Measurements from ENCODE around the gene CTIF.

The CTIF gene

DNA sequence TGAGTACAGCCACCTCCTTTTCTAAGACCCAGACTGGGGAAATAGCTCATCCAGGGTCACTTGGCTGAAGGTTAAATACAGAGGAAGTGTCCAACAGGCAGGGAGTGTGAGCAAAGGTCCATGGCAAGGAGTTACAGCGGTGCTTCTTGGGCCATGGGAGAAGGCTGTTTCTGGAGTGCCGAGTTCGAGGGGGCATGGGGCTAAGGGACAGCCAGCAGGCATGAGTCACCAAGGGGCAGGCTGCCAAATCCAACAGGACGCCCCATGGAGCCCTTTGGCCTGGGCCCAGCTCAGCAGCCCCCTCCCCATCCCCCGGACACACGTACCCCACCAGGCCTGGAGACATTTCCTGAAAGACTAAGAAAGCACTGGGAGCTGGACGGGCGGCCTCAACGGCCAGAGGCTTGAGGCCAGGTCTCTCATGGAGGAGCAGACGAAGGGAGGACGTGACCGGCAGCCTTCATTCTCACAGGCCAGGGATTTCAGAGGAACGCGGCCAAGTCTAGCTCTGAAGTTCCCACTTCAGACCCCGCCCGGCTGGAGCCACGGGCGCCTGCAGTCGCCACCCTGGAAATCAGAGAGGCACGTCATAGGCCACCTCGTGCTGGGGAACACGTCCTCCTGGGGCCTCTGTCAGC lies 251.5 kb downstream of the CTIF start:
- Histone ChIP-seq H3K23ac (ENCODE audit: low read length in 2 of 2) (no peak overlapping the region), H3K4me3 (ENCODE audit: insufficient read depth in 1 of 2, low read depth in 1 of 2, low read length in 2 of 2) (no peak overlapping the region), H3K27me3 (ENCODE audit: control insufficient read depth in 1 of 2, insufficient read depth in 1 of 2, low read length in 2 of 2) (no peaks in the 10 kb centered on the region), H3K36me3 (ENCODE audit: control insufficient read depth in 1 of 2, insufficient read depth in 2 of 2, low read depth in 1 of 2, low read length in 2 of 2) (peaks cover 25 to 41% of the 10 kb centered on the region in 2 experiments), H3K9me3 (ENCODE audit: control insufficient read depth, low read length) (no peaks in the 10 kb centered on the region), H2BK5ac (ENCODE audit: low read depth, low read length, poor library complexity, severe bottlenecking) (peak overlapping the region; percentile 3), H3K9ac (ENCODE audit: low read length) (no peak overlapping the region), H3K18ac (ENCODE audit: low read depth in 1 of 2, low read length in 2 of 2) (no peak overlapping the region), H3K79me1 (replicated peaks; ENCODE audit: low read length, poor library complexity, severe bottlenecking) (peaks cover 21% of the 10 kb centered on the region), H4K8ac (ENCODE audit: low read length) (no peak overlapping the region), H2BK15ac (ENCODE audit: low read depth, poor library complexity, severe bottlenecking) (no peak overlapping the region), H3K4me1 (ENCODE audit: control insufficient read depth, insufficient read depth, low read depth, low read length) (peaks cover 45% of the 10 kb centered on the region), H3K14ac (ENCODE audit: low read length in 2 of 2) (no peak overlapping the region), H2AK5ac (ENCODE audit: low read length, severe bottlenecking) (peak overlapping the region; percentile 73), H3K4me2 (ENCODE audit: low read length, poor library complexity, severe bottlenecking) (no peak overlapping the region), H2AFZ (ENCODE audit: low read depth, low read length) (no peak overlapping the region), H2BK120ac (ENCODE audit: low read depth, low read length) (no peak overlapping the region), H3K27ac (ENCODE audit: low read length, poor library complexity, severe bottlenecking) (peak overlapping the region; percentile 11), H3K4ac (ENCODE audit: low read depth in 1 of 2, low read length in 2 of 2) (no peak overlapping the region), H2BK12ac (ENCODE audit: low read length in 2 of 2) (no peak overlapping the region), H4K91ac (ENCODE audit: low read length) (no peak overlapping the region)
- no peak for DNase-seq
- WGBS, result 95% methylated on average over 22 of the region's 22 CpGs

- Histone ChIP-seq H3K4me3 (ENCODE audit: insufficient read depth in 1 of 2, low read depth in 1 of 2, low read length in 2 of 2) (no peak overlapping the region), H3K4ac (ENCODE audit: low read depth in 1 of 2, low read length in 2 of 2) (no peak overlapping the region), H2AFZ (ENCODE audit: low read depth, low read length) (no peak overlapping the region), H3K4me1 (ENCODE audit: control insufficient read depth, insufficient read depth, low read depth, low read length) (peaks cover 42% of the 10 kb centered on the region), H2BK120ac (ENCODE audit: low read depth, low read length) (no peak overlapping the region), H2BK5ac (ENCODE audit: low read depth, low read length, poor library complexity, severe bottlenecking) (peak overlapping the region; percentile 3), H3K27me3 (ENCODE audit: control insufficient read depth in 1 of 2, insufficient read depth in 1 of 2, low read length in 2 of 2) (no peaks in the 10 kb centered on the region), H2AK5ac (ENCODE audit: low read length, severe bottlenecking) (peak overlapping the region; percentile 53), H3K14ac (ENCODE audit: low read length in 2 of 2) (no peak overlapping the region), H4K91ac (ENCODE audit: low read length) (peak overlapping the region; percentile 43), H2BK15ac (ENCODE audit: low read depth, poor library complexity, severe bottlenecking) (no peak overlapping the region), H3K27ac (ENCODE audit: low read length, poor library complexity, severe bottlenecking) (no peak overlapping the region), H3K18ac (ENCODE audit: low read depth in 1 of 2, low read length in 2 of 2) (no peak overlapping the region), H3K23ac (ENCODE audit: low read length in 2 of 2) (no peak overlapping the region), H3K9ac (ENCODE audit: low read length) (no peak overlapping the region), H4K8ac (ENCODE audit: low read length) (peak overlapping the region; percentile 42), H3K4me2 (ENCODE audit: low read length, poor library complexity, severe bottlenecking) (no peak overlapping the region), H3K9me3 (ENCODE audit: control insufficient read depth, low read length) (no peaks in the 10 kb centered on the region), H3K36me3 (ENCODE audit: control insufficient read depth in 1 of 2, insufficient read depth in 2 of 2, low read depth in 1 of 2, low read length in 2 of 2) (peaks cover 20 to 34% of the 10 kb centered on the region in 2 experiments), H2BK12ac (ENCODE audit: low read length in 2 of 2) (no peak overlapping the region), H3K79me1 (replicated peaks; ENCODE audit: low read length, poor library complexity, severe bottlenecking) (peaks cover 14% of the 10 kb centered on the region)
- WGBS, result 80% methylated on average over 1 of the region's 1 CpG
- no peak for DNase-seq
These were observed 252.2 kb downstream of the CTIF start for GRCh38 chr18:48790869-48791635.

DNA sequence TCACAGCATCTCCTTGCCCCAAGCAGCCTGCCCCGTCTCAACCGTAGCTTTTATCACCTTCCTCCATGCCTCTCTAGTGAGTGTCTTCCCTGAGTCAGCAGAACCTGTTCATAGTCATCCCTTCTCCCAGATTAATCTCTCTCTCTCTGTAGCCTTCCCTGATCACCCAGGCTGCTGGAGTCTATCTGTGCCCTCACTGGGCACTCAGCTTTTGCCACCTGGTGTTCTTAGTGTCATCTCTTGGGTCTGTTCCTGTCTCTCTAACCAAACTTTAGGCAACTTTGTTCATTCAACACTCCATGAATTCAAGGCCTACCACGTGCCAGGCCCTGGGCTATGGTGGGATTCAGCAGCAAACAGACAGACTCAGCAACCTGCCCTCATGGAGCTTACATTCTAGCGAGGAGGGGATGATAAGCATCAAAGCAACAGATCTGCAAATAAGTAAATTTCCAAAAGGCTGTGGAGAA lies 252.8 kb downstream of the CTIF start:
- Histone ChIP-seq H3K4me2 (ENCODE audit: low read length, poor library complexity, severe bottlenecking) (no peak overlapping the region), H3K23ac (ENCODE audit: low read length in 2 of 2) (no peak overlapping the region), H2AFZ (ENCODE audit: low read depth, low read length) (no peak overlapping the region), H3K27me3 (ENCODE audit: control insufficient read depth in 1 of 2, insufficient read depth in 1 of 2, low read length in 2 of 2) (no peaks in the 10 kb centered on the region), H2BK15ac (ENCODE audit: low read depth, poor library complexity, severe bottlenecking) (no peak overlapping the region), H3K4ac (ENCODE audit: low read depth in 1 of 2, low read length in 2 of 2) (no peak overlapping the region), H2BK12ac (ENCODE audit: low read length in 2 of 2) (no peak overlapping the region), H2BK5ac (ENCODE audit: low read depth, low read length, poor library complexity, severe bottlenecking) (no peak overlapping the region), H3K9me3 (ENCODE audit: control insufficient read depth, low read length) (no peaks in the 10 kb centered on the region), H3K18ac (ENCODE audit: low read depth in 1 of 2, low read length in 2 of 2) (no peak overlapping the region), H3K9ac (ENCODE audit: low read length) (no peak overlapping the region), H3K4me1 (ENCODE audit: control insufficient read depth, insufficient read depth, low read depth, low read length) (peaks cover 38% of the 10 kb centered on the region), H2AK5ac (ENCODE audit: low read length, severe bottlenecking) (no peak overlapping the region), H3K36me3 (ENCODE audit: control insufficient read depth in 1 of 2, insufficient read depth in 2 of 2, low read depth in 1 of 2, low read length in 2 of 2) (peaks cover 15 to 35% of the 10 kb centered on the region in 2 experiments), H3K4me3 (ENCODE audit: insufficient read depth in 1 of 2, low read depth in 1 of 2, low read length in 2 of 2) (no peak overlapping the region), H4K8ac (ENCODE audit: low read length) (no peak overlapping the region), H4K91ac (ENCODE audit: low read length) (no peak overlapping the region), H2BK120ac (ENCODE audit: low read depth, low read length) (no peak overlapping the region), H3K14ac (ENCODE audit: low read length in 2 of 2) (no peak overlapping the region), H3K27ac (ENCODE audit: low read length, poor library complexity, severe bottlenecking) (no peak overlapping the region), H3K79me1 (replicated peaks; ENCODE audit: low read length, poor library complexity, severe bottlenecking) (peaks cover 10% of the 10 kb centered on the region)
- no peak for DNase-seq
- 94% methylated on average over 4 of the region's 4 CpGs for WGBS

DNA sequence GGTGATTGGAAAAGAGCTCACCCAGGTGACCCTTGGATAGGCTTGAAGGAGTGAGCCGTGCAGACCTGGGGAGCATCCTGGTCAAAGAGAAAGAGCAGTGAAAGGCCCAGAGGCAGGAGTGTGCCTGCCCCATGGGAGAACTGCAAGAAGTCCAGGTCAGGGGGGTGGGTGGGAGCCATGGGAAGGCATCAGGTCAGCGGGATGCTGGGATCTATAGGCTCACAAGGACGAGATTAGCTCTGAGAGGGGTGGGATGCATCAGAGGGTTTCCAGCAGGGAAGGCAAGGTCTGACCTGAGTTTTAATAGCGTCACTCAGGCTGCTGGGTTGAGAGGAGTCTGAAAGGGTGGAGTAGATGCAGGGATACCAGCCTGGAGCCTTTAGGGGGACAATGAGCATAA lies 253.3 kb downstream of the CTIF start:
- no peak overlapping the region for H4K8ac ChIP-seq (ENCODE audit: low read length)
- no peak for DNase-seq
- H3K27ac ChIP-seq (ENCODE audit: low read length, poor library complexity, severe bottlenecking), result no peak overlapping the region
- no peak overlapping the region for H2BK5ac ChIP-seq (ENCODE audit: low read depth, low read length, poor library complexity, severe bottlenecking)
- no peak overlapping the region for H2BK12ac ChIP-seq (ENCODE audit: low read length in 2 of 2)
- H3K14ac ChIP-seq (ENCODE audit: low read length in 2 of 2), result no peak overlapping the region
- no peak overlapping the region for H3K18ac ChIP-seq (ENCODE audit: low read depth in 1 of 2, low read length in 2 of 2)
- H3K9ac ChIP-seq (ENCODE audit: low read length), result no peak overlapping the region
- no peak overlapping the region for H2AK5ac ChIP-seq (ENCODE audit: low read length, severe bottlenecking)
- H3K36me3 ChIP-seq (ENCODE audit: control insufficient read depth in 1 of 2, insufficient read depth in 2 of 2, low read depth in 1 of 2, low read length in 2 of 2), result peaks cover 15 to 35% of the 10 kb centered on the region in 2 experiments
- H3K79me1 ChIP-seq (replicated peaks; ENCODE audit: low read length, poor library complexity, severe bottlenecking), result peaks cover 12% of the 10 kb centered on the region
- 96% methylated on average over 4 of the region's 4 CpGs for whole genome bisulfite sequencing
- H2AFZ ChIP-seq (ENCODE audit: low read depth, low read length), result no peak overlapping the region
- no peak overlapping the region for H4K91ac ChIP-seq (ENCODE audit: low read length)
- no peaks in the 10 kb centered on the region for H3K9me3 ChIP-seq (ENCODE audit: control insufficient read depth, low read length)
- H3K4me3 ChIP-seq (ENCODE audit: insufficient read depth in 1 of 2, low read depth in 1 of 2, low read length in 2 of 2), result no peak overlapping the region
- no peak overlapping the region for H3K23ac ChIP-seq (ENCODE audit: low read length in 2 of 2)
- H3K4me2 ChIP-seq (ENCODE audit: low read length, poor library complexity, severe bottlenecking), result no peak overlapping the region
- no peak overlapping the region for H3K4ac ChIP-seq (ENCODE audit: low read depth in 1 of 2, low read length in 2 of 2)
- no peak overlapping the region for H2BK15ac ChIP-seq (ENCODE audit: low read depth, poor library complexity, severe bottlenecking)
- peaks cover 34% of the 10 kb centered on the region for H3K4me1 ChIP-seq (ENCODE audit: control insufficient read depth, insufficient read depth, low read depth, low read length)
- no peak overlapping the region for H2BK120ac ChIP-seq (ENCODE audit: low read depth, low read length)
- H3K27me3 ChIP-seq (ENCODE audit: control insufficient read depth in 1 of 2, insufficient read depth in 1 of 2, low read length in 2 of 2), result no peaks in the 10 kb centered on the region

All from mesenchymal stem cell (in vitro differentiated cells and primary cell).